IMR-90 (cell line): ENCODE data around the gene HOXC5.

Experiments
- BHLHE40 ChIP-seq: fragments of 150-350 bp; IDR thresholded peaks from 2 replicates; pipeline ENCODE4 v1.6.1; 2016; ENCODE audit warnings: mild to moderate bottlenecking, low read depth, low read length
- CEBPB ChIP-seq: IDR thresholded peaks from 2 replicates; pipeline ENCODE4 v1.6.1; 2012; ENCODE audit warnings: low read depth, low read length, improper control_type of control experiment
- CTCF ChIP-seq: conservative IDR thresholded peaks from 2 replicates; pipeline ENCODE4 v1.5.1; 2012; ENCODE audit warnings: mild to moderate bottlenecking, low read depth, low read length, improper control_type of control experiment
- MXI1 ChIP-seq: IDR thresholded peaks from 2 replicates; pipeline ENCODE4 v1.6.1; 2012; ENCODE audit warnings: low read depth, mild to moderate bottlenecking, low read length, moderate library complexity, borderline replicate concordance
- RCOR1 ChIP-seq: IDR thresholded peaks from 2 replicates; pipeline ENCODE4 v1.6.1; 2012; ENCODE audit warnings: mild to moderate bottlenecking, low read length, improper control_type of control experiment; ENCODE audit not compliant: insufficient replicate concordance
- RFX5 ChIP-seq: IDR thresholded peaks from 2 replicates; pipeline ENCODE4 v1.8.0; 2012; ENCODE audit warnings: low read depth, mild to moderate bottlenecking, low read length, moderate library complexity
- SMC3 ChIP-seq: fragments of 150-350 bp; IDR thresholded peaks from 2 replicates; pipeline ENCODE4 v1.6.1; 2016; ENCODE audit warnings: low read depth, mild to moderate bottlenecking, antibody characterized with exemption, low read length, moderate library complexity
- USF2 ChIP-seq: fragments of 150-350 bp; IDR thresholded peaks from 2 replicates; pipeline ENCODE4 v1.6.1; 2017; ENCODE audit warnings: mild to moderate bottlenecking, antibody characterized with exemption, low read length, low read depth

- TF ChIP-seq MXI1 (no peak), CTCF (no peak), RCOR1 (no peak), BHLHE40 (no peak), USF2 (no peak), SMC3 (no peak), RFX5 (no peak), CEBPB (no peak)
These were observed 49.3 kb upstream of the HOXC5 start for GRCh38 chr12:53983568-53983949.
